K562 (cell line): Measurements from ENCODE around the gene SNAPC5. TPM values are rescaled to one million over a fixed set of nuclear protein-coding genes. Genes with fewer than 3 reads are reported as not detected.

Experiments
- ATAC-seq: fragments of 200-7000 bp; cut with Tn5 transposase; 3 replicates; pipeline ENCODE4 v1.9.1; 2020; ENCODE audit warnings: moderate library complexity
- BruUV-seq: library from RNA; stranded (reverse); fragments of 400-500 nt; replicated peaks from 2 replicates; lab custom pipeline; 2021; lab: Mats Ljungman, UMichigan
- CTCF ChIA-PET: fragments of 300-600 bp; formaldehyde crosslinking; extraction: SDS; loops from one replicate; lab custom pipeline; 2021; ENCODE audit warnings: low intra/inter-chr PET ratio; lab: Yijun Ruan, JAX
- POLR2A ChIA-PET: fragments of 300-600, 350-650 bp; sonication (Branson Sonifier 250); formaldehyde crosslinking; extraction: SDS; loops from one replicate; lab custom pipeline; 2021; ENCODE audit warnings: antibody characterized with exemption, inconsistent platforms; lab: Yijun Ruan, JAX
- DNase-seq, 4 experiments: peaks; one replicate each; pipeline versions ENCODE4 v3.0.0 to v3.0.0-alpha.2; 2011 to 2018; ENCODE audit warnings: low spot score in 3 of 4, mixed read lengths in 3 of 4; ENCODE audit errors: extremely low read depth in 1 of 4
- FAIRE-seq: peaks from 2 replicates; lab custom pipeline; 2011; peaks lifted over from hg19 to GRCh38; lab: Jason Lieb, UNC
- H2AFZ ChIP-seq: 2 replicates; pipeline ENCODE4 v1.6.0; 2011; ENCODE audit warnings: low read depth, low read length, control low read depth, inconsistent platforms
- H3K27ac ChIP-seq: fragments of 200-600 bp; 3 replicates; pipeline ENCODE4 v1.8.0; 2011; ENCODE audit warnings: low read depth, mild to moderate bottlenecking, control low read depth, inconsistent platforms, low read length, moderate library complexity, mixed read lengths; ENCODE audit errors: extremely low read depth
- H3K27me3 ChIP-seq, 2 experiments: fragments of 300-600 bp in 1 of 2; 2 replicates in 1 of 2; 3 replicates in 1 of 2; pipeline versions ENCODE4 v1.6.0 to v1.8.0; 2011; ENCODE audit warnings: inconsistent platforms in 2 of 2, low read length in 2 of 2, mild to moderate bottlenecking in 1 of 2, mixed read lengths in 1 of 2, moderate library complexity in 1 of 2; ENCODE audit not compliant: control insufficient read depth in 2 of 2, insufficient read depth in 2 of 2
- H3K36me3 ChIP-seq: fragments of 300-600 bp; 3 replicates; pipeline ENCODE4 v1.8.0; 2011; ENCODE audit warnings: mild to moderate bottlenecking, low read length, inconsistent platforms; ENCODE audit not compliant: control insufficient read depth, insufficient read depth
- H3K4me1 ChIP-seq, 2 experiments: fragments of 200-600 bp in 1 of 2; replicated peaks in 1 of 2; 2 replicates in 1 of 2; 3 replicates in 1 of 2; pipeline versions ENCODE4 v1.5.1 to v1.8.0; 2011; ENCODE audit warnings: inconsistent platforms in 2 of 2, low read length in 2 of 2, mild to moderate bottlenecking in 1 of 2, mixed read lengths in 1 of 2, moderate library complexity in 1 of 2; ENCODE audit not compliant: control insufficient read depth in 2 of 2, insufficient read depth in 2 of 2
- H3K4me2 ChIP-seq: 2 replicates; pipeline ENCODE4 v1.6.1; 2011; ENCODE audit warnings: low read length, control low read depth, inconsistent platforms, mixed read lengths; ENCODE audit not compliant: insufficient read depth
- H3K4me3 ChIP-seq: fragments of 200-600 bp; sonication (generic), shearing (Covaris generic); 2 replicates; pipeline ENCODE4 v1.5.1; 2016; ENCODE audit warnings: control low read depth, inconsistent platforms
- H3K79me2 ChIP-seq: fragments of 200-600 bp; 3 replicates; pipeline ENCODE4 v1.8.0; 2011; ENCODE audit warnings: low read length, inconsistent platforms; ENCODE audit not compliant: control insufficient read depth, insufficient read depth
- H3K9ac ChIP-seq, 2 experiments: 2 replicates each; pipeline versions ENCODE4 v1.6.0 to v1.6.1; 2011; ENCODE audit warnings: low read depth in 2 of 2, low read length in 2 of 2, control low read depth in 1 of 2, inconsistent platforms in 1 of 2, mild to moderate bottlenecking in 1 of 2, mixed read lengths in 1 of 2; ENCODE audit not compliant: insufficient read depth in 1 of 2
- H3K9me1 ChIP-seq: one replicate; pipeline ENCODE4 v1.6.0; 2011; ENCODE audit warnings: inconsistent platforms, mild to moderate bottlenecking, low read length, moderate library complexity; ENCODE audit not compliant: control insufficient read depth, insufficient read depth
- H3K9me3 ChIP-seq: replicated peaks from 2 replicates; pipeline ENCODE4 v1.5.1; 2011; ENCODE audit warnings: low read depth, low read length, inconsistent platforms; ENCODE audit not compliant: control insufficient read depth, insufficient read depth
- H4K20me1 ChIP-seq: replicated peaks from 2 replicates; pipeline ENCODE4 v1.6.1; 2011; ENCODE audit warnings: low read length, inconsistent platforms, mixed read lengths; ENCODE audit not compliant: control insufficient read depth, insufficient read depth
- CCNT2 ChIP-seq: IDR thresholded peaks from 2 replicates; pipeline ENCODE4 v1.6.1; 2011; ENCODE audit warnings: borderline replicate concordance, low read depth, mild to moderate bottlenecking, moderate library complexity, mixed read lengths, low read length; ENCODE audit not compliant: insufficient read length; ENCODE audit errors: extremely low read depth
- GABPA ChIP-seq: fragments of 200-800 bp; sonication (Bioruptor generic); conservative IDR thresholded peaks from 2 replicates; pipeline ENCODE4 v1.6.1; 2016; ENCODE audit warnings: low read depth, missing genetic modification characterization, missing compliant biosample characterization
- JUNB ChIP-seq: fragments of 450-650 bp; formaldehyde crosslinking; conservative IDR thresholded peaks from 2 replicates; pipeline ENCODE4 v1.4.0; 2020; ENCODE audit warnings: mild to moderate bottlenecking
- KAT8 ChIP-seq: fragments of 450-650 bp; IDR thresholded peaks from 2 replicates; pipeline ENCODE4 v1.6.1; 2016; ENCODE audit warnings: low read depth, mild to moderate bottlenecking
- WGBS: fragments of 100-300 bp; shearing (Covaris generic); methylation state at CpG from one replicate; pipeline ENCODE4 v1.1.6; 2016; ENCODE audit warnings: low coverage, mixed read lengths; ENCODE audit not compliant: insufficient coverage; ENCODE audit errors: missing lambda C conversion rate; 5-methylcytosine and 5-hydroxymethylcytosine counted together
- in situ Hi-C: fragments of 300-500 bp; cut with MboI; formaldehyde crosslinking; loops from 4 replicates; pipeline ENCODE4 v1.15.0; 2018; ENCODE audit warnings: inconsistent platforms, mixed read lengths
- intact Hi-C: fragments of 100-400 bp; cut with micrococcal nuclease; formaldehyde crosslinking; loops from 2 replicates; pipeline ENCODE4 v1.14.2; 2022
- polyA plus RNA-seq, 8 experiments: library from polyadenylated mRNA; depleted of rRNA in 4 of 8; stranded (reverse) in 5 of 8; unstranded in 3 of 8; fragments of >200 nt; fragmentation: Nextera tagmentation in 2 of 8; fragmentation: Illumina TruSeq in 1 of 8; extraction: Ambion mirVana in 2 of 8; extraction: Trizol in 1 of 8; gene quantifications; 2 replicates each; pipeline versions ENCODE4 v1.2.1 to v1.2.3, GENCODE V29; 2011 to 2014; ENCODE audit warnings: inconsistent platforms in 1 of 8, missing spikeins in 1 of 8
- total RNA-seq, 7 experiments: library from RNA; depleted of rRNA in 6 of 7; stranded (reverse); fragments of >200 nt in 6 of 7; fragmentation: Illumina TruSeq in 2 of 7; extraction: Trizol in 2 of 7; gene quantifications; 2 replicates each; pipeline versions ENCODE4 v1.2.1 to v1.2.3, GENCODE V29; 2011 to 2021; ENCODE audit warnings: low replicate concordance in 1 of 7
- TF ChIP-seq, protein P1 (sequence below), 2 experiments: fragments of 200-800 bp in 1 of 2; sonication (Bioruptor generic) in 1 of 2; sonication (generic) in 1 of 2; formaldehyde crosslinking in 1 of 2; IDR thresholded peaks in 1 of 2; conservative IDR thresholded peaks in 1 of 2; 2 replicates each; pipeline versions ENCODE4 v1.5.0 to v1.6.1; 2016 to 2020; ENCODE audit warnings: missing compliant biosample characterization in 1 of 2, missing genetic modification characterization in 1 of 2, missing genetic modification reagents in 1 of 2
- TF ChIP-seq, protein P2 (sequence below): sonication (generic); formaldehyde crosslinking; IDR thresholded peaks from 2 replicates; pipeline ENCODE4 v1.8.1; 2022; ENCODE audit warnings: missing genetic modification reagents

The SNAPC5 gene
- total and polyA plus RNA-seq, 9 of the 15 experiments (the other 6 are each of a cell fraction or from before 2014, with no cell fraction given), result 52.8 to 155 (median 96.5) TPM

DNA sequence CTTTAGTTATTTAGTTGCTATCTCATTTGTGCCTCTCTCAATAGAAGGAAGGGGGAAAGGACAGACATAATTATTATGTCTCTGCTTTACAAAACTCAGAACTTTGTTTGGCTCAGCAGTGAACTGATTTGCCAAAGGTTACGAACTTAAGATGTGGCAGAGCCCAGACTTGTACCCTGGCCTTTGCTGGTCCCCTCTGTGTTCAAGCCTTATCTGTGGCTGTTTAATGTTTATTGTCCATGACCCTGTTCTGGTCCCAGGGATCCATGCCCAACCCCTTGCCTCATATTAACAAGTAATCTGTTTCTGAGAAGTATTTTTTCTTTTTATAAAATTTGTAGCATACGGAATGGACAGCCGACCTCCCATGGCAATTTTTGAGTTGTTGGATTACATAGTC is 10.7 kb downstream of the SNAPC5 start:
- Histone ChIP-seq H3K9me3 (no peaks in the 10 kb centered on the region), H3K27ac (no peak overlapping the region), H4K20me1 (no peaks in the 10 kb centered on the region), H3K4me3 (no peak overlapping the region), H3K36me3 (peaks cover 85% of the 10 kb centered on the region), H3K9ac (no peak overlapping the region), H3K4me2 (no peak overlapping the region), H3K4me1 (peaks cover 2 to 6% of the 10 kb centered on the region in 2 experiments; a peak in 3 of 5 replicates)
- intact Hi-C loops, result no loop called here
- no peak for ATAC-seq
- in situ Hi-C loops, result no loop called here
- 83% methylated on average over 3 of the region's 3 CpGs for WGBS
- CTCF ChIA-PET, result no interaction called here
- no peak for TF ChIP-seq JUNB
- TF ChIP-seq CCNT2, result no peak
- TF ChIP-seq GABPA, result no peak
- TF ChIP-seq, all 486 proteins: peak for 0
- no peak for FAIRE-seq
- H3K9me1 ChIP-seq, result peaks cover under 1% of the 10 kb centered on the region
- H3K79me2 ChIP-seq, result no peaks in the 10 kb centered on the region
- no TSS peak for BruUV-seq
- DNase-seq, result no peak
- POLR2A ChIA-PET, result interaction anchor here (0.5 to 2.0 kb wide), 4 partner anchors 10 to 70 kb away, joined by 3 to 7 read pairs (median 3); partner anchors contain the start of gene SNAPC5
- H2AFZ ChIP-seq, result no peak overlapping the region
- no peaks in the 10 kb centered on the region for H3K27me3 ChIP-seq

DNA sequence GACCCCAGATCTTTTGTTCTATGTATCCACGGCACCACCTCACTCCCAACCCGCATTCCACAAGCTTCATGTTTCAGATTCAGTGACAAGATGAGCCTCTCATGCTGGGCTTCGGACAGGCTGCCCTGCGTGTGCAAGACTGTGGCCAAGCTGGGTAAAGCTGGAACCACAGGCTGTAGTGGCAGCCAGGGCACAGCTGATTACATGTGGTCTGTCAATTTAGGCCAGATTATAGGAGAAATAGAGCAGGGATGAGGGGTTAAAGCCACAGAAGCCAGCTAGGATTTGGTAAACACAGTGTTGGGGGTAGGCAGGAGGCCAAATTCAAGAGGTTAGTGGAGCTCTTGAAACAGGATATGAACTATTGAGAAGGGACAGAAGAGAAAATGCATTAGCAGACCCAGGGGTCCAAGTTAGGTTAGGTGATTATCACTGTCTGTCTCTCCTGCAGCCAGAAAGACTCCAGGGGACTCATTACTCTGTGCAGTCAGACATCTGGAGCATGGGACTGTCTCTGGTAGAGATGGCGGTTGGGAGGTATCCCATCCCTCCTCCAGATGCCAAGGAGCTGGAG is 12.9 kb downstream of the SNAPC5 start:
- ATAC-seq (no peak), FAIRE-seq (no peak), DNase-seq (peak in 1 of 4 experiments; percentile 3)
- Histone ChIP-seq H3K36me3 (peaks cover 68% of the 10 kb centered on the region), H3K9me3 (no peaks in the 10 kb centered on the region), H3K9ac (peak overlapping the region in 1 of 2 experiments; percentile 54; a peak in 1 of 4 replicates), H4K20me1 (no peaks in the 10 kb centered on the region), H2AFZ (no peak overlapping the region), H3K79me2 (no peaks in the 10 kb centered on the region), H3K27ac (no peak overlapping the region), H3K4me1 (peaks cover 9 to 13% of the 10 kb centered on the region in 2 experiments; a peak in 3 of 5 replicates), H3K27me3 (no peaks in the 10 kb centered on the region), H3K9me1 (peaks cover 3% of the 10 kb centered on the region), H3K4me3 (no peak overlapping the region), H3K4me2 (no peak overlapping the region)
- ChIA-PET POLR2A (interaction anchor here (0.6 to 1.6 kb wide), 7 partner anchors 8 to 145 kb away, joined by 3 to 4 read pairs (median 3); no protein-coding TSS in a partner anchor), CTCF (no interaction called here)
- in situ Hi-C loops, result loop anchor here (5.0 kb wide), 1 partner anchor 97 kb away; the partner anchor contains the start of gene MAP2K1
- WGBS, result 100% methylated on average over 5 of the region's 5 CpGs
- BruUV-seq, result no TSS peak
- TF ChIP-seq, protein P1, sequence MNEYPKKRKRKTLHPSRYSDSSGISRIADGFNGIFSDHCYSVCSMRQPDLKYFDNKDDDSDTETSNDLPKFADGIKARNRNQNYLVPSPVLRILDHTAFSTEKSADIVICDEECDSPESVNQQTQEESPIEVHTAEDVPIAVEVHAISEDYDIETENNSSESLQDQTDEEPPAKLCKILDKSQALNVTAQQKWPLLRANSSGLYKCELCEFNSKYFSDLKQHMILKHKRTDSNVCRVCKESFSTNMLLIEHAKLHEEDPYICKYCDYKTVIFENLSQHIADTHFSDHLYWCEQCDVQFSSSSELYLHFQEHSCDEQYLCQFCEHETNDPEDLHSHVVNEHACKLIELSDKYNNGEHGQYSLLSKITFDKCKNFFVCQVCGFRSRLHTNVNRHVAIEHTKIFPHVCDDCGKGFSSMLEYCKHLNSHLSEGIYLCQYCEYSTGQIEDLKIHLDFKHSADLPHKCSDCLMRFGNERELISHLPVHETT (CRISPR knock-in tag; conservative IDR thresholded peaks at IDR 0.05 in 1 of 2, IDR thresholded peaks at IDR 0.05 in 1 of 2), result no peak
- no peak for TF ChIP-seq KAT8
- TF ChIP-seq, protein P2, sequence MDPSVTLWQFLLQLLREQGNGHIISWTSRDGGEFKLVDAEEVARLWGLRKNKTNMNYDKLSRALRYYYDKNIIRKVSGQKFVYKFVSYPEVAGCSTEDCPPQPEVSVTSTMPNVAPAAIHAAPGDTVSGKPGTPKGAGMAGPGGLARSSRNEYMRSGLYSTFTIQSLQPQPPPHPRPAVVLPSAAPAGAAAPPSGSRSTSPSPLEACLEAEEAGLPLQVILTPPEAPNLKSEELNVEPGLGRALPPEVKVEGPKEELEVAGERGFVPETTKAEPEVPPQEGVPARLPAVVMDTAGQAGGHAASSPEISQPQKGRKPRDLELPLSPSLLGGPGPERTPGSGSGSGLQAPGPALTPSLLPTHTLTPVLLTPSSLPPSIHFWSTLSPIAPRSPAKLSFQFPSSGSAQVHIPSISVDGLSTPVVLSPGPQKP (CRISPR knock-in tag), result no peak
- intact Hi-C loops, result no loop called here
